ENCODE measurements around the gene MOBP. TPM values are rescaled to one million over a fixed set of nuclear protein-coding genes. Genes with fewer than 3 reads are reported as not detected.

Gene MOBP
- polyA plus RNA-seq, 4 donors, result 0.04 to 0.14 (median 0.07) TPM; not detected in 1

- no peak for DNase-seq (ENCODE audit: low read depth in 4 of 4, low spot score in 3 of 4)
Observed at GRCh38 chr3:39532777-39533176, 65.3 kb downstream of the MOBP start.

- DNase-seq (ENCODE audit: low read depth in 4 of 4, low spot score in 3 of 4), result no peak
Observed at GRCh38 chr3:39533226-39533625, 65.7 kb downstream of the MOBP start.

- no peak for DNase-seq (ENCODE audit: low read depth in 4 of 4, low spot score in 3 of 4)
Observed at GRCh38 chr3:39540162-39540921, 72.9 kb downstream of the MOBP start.

GRCh38 chr3:39541442-39541841 lies 74.0 kb downstream of the MOBP start:
- DNase-seq (ENCODE audit: low read depth in 4 of 4, low spot score in 3 of 4), result no peak

GRCh38 chr3:39541917-39542329 lies 74.4 kb downstream of the MOBP start:
- peak in 1 of 4 donors; percentile 4 for DNase-seq (ENCODE audit: low read depth in 4 of 4, low spot score in 3 of 4)

- no peak for DNase-seq (ENCODE audit: low read depth in 4 of 4, low spot score in 3 of 4)
Observed at GRCh38 chr3:39542588-39542988, 75.1 kb downstream of the MOBP start.

GRCh38 chr3:39548282-39548681 lies 80.8 kb downstream of the MOBP start:
- no peak for DNase-seq (ENCODE audit: low read depth in 4 of 4, low spot score in 3 of 4)

- no peak for DNase-seq (ENCODE audit: low read depth in 4 of 4, low spot score in 3 of 4)
Observed at GRCh38 chr3:39550354-39551051, 83.0 kb downstream of the MOBP start.

Other genes with a start within 250 kb of the MOBP start
- gene CX3CR1, start 187.6 kb upstream of the MOBP start, polyA plus RNA-seq (ENCODE audit: insufficient read length in 4 of 4), result 1 to 10 TPM; 1.7 to 6.1 (median 4.5) TPM
- not detected for gene CCR8, start 138.0 kb upstream of the MOBP start, polyA plus RNA-seq (ENCODE audit: insufficient read length in 4 of 4)
- 10 to 100 TPM; 24.5 to 37.3 (median 35.4) TPM for gene SLC25A38, start 84.3 kb upstream of the MOBP start, polyA plus RNA-seq (ENCODE audit: insufficient read length in 4 of 4)
- 1,000 to 10,000 TPM; 1,307 to 1,530 (median 1,521) TPM for gene RPSA, start 61.0 kb upstream of the MOBP start, polyA plus RNA-seq (ENCODE audit: insufficient read length in 4 of 4)